Adrenal gland (tissue), 19 donors: ENCODE results near the gene ACSL5. TPM values are rescaled to one million over a fixed set of nuclear protein-coding genes. Genes with fewer than 3 reads are reported as not detected.

Experiments
- DNase-seq, 7 donors: peaks; one replicate each; pipeline ENCODE4 v3.0.0-alpha.2; 2019 to 2020
- H3K27ac ChIP-seq, 5 donors: fragments of 200-600 bp; sonication (generic) in 4 of 5; 1 replicate in 3 of 5; 2 replicates in 2 of 5; pipeline versions ENCODE4 v1.5.1 to v1.8.0; 2016 to 2020; ENCODE audit warnings: mild to moderate bottlenecking in 1 of 5
- H3K27me3 ChIP-seq: fragments of 200-600 bp; 2 replicates; pipeline ENCODE4 v1.8.0; 2021
- H3K36me3 ChIP-seq, 2 donors: fragments of 200-600 bp; replicated peaks in 1 of 2; 1 replicate in 1 of 2; 2 replicates in 1 of 2; pipeline versions ENCODE4 v1.5.1 to v1.8.0; 2018 to 2022
- H3K4me1 ChIP-seq, 2 donors: fragments of 200-600 bp; replicated peaks in 1 of 2; 1 replicate in 1 of 2; 2 replicates in 1 of 2; pipeline versions ENCODE4 v1.5.1 to v1.8.0; 2018 to 2021
- H3K4me3 ChIP-seq, 4 donors: fragments of 200-600 bp; sonication (generic) in 3 of 4; one replicate each; pipeline ENCODE4 v1.5.1; 2016 to 2018
- H3K9me3 ChIP-seq, 3 donors: fragments of 200-600 bp; sonication (generic) in 1 of 3; replicated peaks in 1 of 3; 1 replicate in 2 of 3; 2 replicates in 1 of 3; pipeline versions ENCODE4 v1.5.1 to v1.8.0; 2016 to 2021
- CTCF ChIP-seq, 6 experiments: fragments of 450-650 bp in 4 of 6; fragments of 200-600 bp in 2 of 6; sonication (generic) in 1 of 6; IDR thresholded peaks; 1 replicate in 5 of 6; 2 replicates in 1 of 6; pipeline versions ENCODE4 v1.5.1 to v1.8.0; 2016 to 2021; ENCODE audit warnings: antibody characterized with exemption in 6 of 6, mild to moderate bottlenecking in 2 of 6, moderate library complexity in 1 of 6
- POLR2A ChIP-seq, 2 donors: fragments of 450-650 bp; IDR thresholded peaks; one replicate each; pipeline ENCODE4 v1.6.1; 2017; ENCODE audit warnings: antibody characterized with exemption in 2 of 2, mild to moderate bottlenecking in 2 of 2, moderate library complexity in 1 of 2
- WGBS, 4 donors: extraction: QIAGEN DNeasy Blood & Tissue Kit in 2 of 4; methylation state at CpG; one replicate each; pipeline versions ENCODE4 v1.1.5 to v1.1.7; 2013 to 2017; 5-methylcytosine and 5-hydroxymethylcytosine counted together
- intact Hi-C, 2 donors: fragments of 100-400 bp; cut with DNase I; formaldehyde crosslinking; loops; one replicate each; pipeline versions ENCODE4 v1.14.1 to v1.15.0; 2022 to 2023
- long read RNA-seq, 10 donors: library from polyadenylated mRNA in 3 of 10; unstranded in 2 of 10; stranded (forward) in 1 of 10; transcript quantifications; one replicate each; pipeline ENCODE4 v2.0.0 and lab custom pipeline, GENCODE V29; 2021 to 2026
- polyA plus RNA-seq, 3 donors: library from polyadenylated mRNA; stranded (reverse); fragments of 200-250 nt in 2 of 3; fragments of 350-450 nt in 1 of 3; fragmentation: Illumina TruSeq in 1 of 3; extraction: RNeasy Lipid Tissue Mini Kit (QIAGEN cat#74804) in 1 of 3; gene quantifications; one replicate each; pipeline ENCODE4 v1.2.3, GENCODE V29; 2013 to 2014
- total RNA-seq, 9 donors: library from RNA; depleted of rRNA in 4 of 9; stranded (reverse); fragments of >200 nt in 4 of 9; fragments of 120-200 nt in 1 of 9; fragmentation: NEBNext Ultra II Directional in 1 of 9; extraction: Animal tissue kit (Norgen Biotek cat#: 25700) in 1 of 9; gene quantifications; one replicate each; pipeline versions ENCODE4 v1.1.0 to v1.2.4, GENCODE V29; 2013 to 2023
- donor health status: healthy with polysubstance abuse.
- donor health status: Bipolar disorder and iron deficiency.
- donor health status: DM: yes; HTN: yes; CAD: no.
- donor health status: DM: no; HTN: no; CAD: no.
- donor health status: DM: no; HTN: no; CAD: no.
- donor health status: DM: yes; HTN: yes; CAD: no.

The ACSL5 gene
- total RNA-seq (1 to 10 TPM; 2.1 to 8.6 (median 6.2) TPM), polyA plus RNA-seq (1 to 10 TPM; 4.9 to 7.5 (median 7.4) TPM)
- long read RNA-seq, donor 1, result 0 reads
- long read RNA-seq, donor 2, result 0 reads
- long read RNA-seq, donor 3, result 0 reads
- long read RNA-seq, donor 4, partial matches to known transcripts, result 2 of 3 reads
- long read RNA-seq, donor 4, other reads (novel, unspliced or antisense), result 0 of 3 reads
- long read RNA-seq, donor 5, transcript ACSL5-203 (21 exons, 3,353 nt), result major isoform, 8 of 12 reads
- long read RNA-seq, donor 5, partial matches to known transcripts, result 2 of 12 reads
- long read RNA-seq, donor 5, other reads (novel, unspliced or antisense), result 1 of 12 reads
- long read RNA-seq, donor 6, partial matches to known transcripts, result 2 of 6 reads
- long read RNA-seq, donor 6, other reads (novel, unspliced or antisense), result 2 of 6 reads
- long read RNA-seq, donor 7, result 0 reads
- long read RNA-seq, donor 8, result 0 reads
- long read RNA-seq, donor 9, result 0 reads
- long read RNA-seq, donor 10, result 0 reads

GRCh38 chr10:112373912-112374338, at the start of gene ACSL5:
ACSL5 (plus strand) TSS chr10:112374116; CDS start chr10:112394947, 20,831 bp downstream.
- Histone ChIP-seq H3K9me3 (no peaks in the 10 kb centered on the region), H3K27me3 (no peaks in the 10 kb centered on the region), H3K27ac (no peak within 1 kb of the TSS), H3K36me3 (no peaks in the 10 kb centered on the region), H3K4me3 (no peak within 1 kb of the TSS), H3K4me1 (peaks cover 9 to 18% of the 10 kb centered on the region in 2 donors)
- 86 to 94% (median 91%) methylated on average over 4 of the region's 4 CpGs for WGBS, 4 donors
- TF ChIP-seq POLR2A (IDR thresholded peaks at IDR 0.05), result no peak
- TF ChIP-seq CTCF (IDR thresholded peaks at IDR 0.05), result no peak
- intact Hi-C loops, result no loop called here
- DNase-seq, result no peak

GRCh38 chr10:112327678-112328077, 46.2 kb upstream of the ACSL5 start:
- Histone ChIP-seq H3K4me3 (no peak overlapping the region), H3K27ac (no peak overlapping the region), H3K27me3 (no peaks in the 10 kb centered on the region), H3K36me3 (no peaks in the 10 kb centered on the region), H3K4me1 (no peaks in the 10 kb centered on the region), H3K9me3 (no peaks in the 10 kb centered on the region)
- 82 to 88% (median 82%) methylated on average over 3 of the region's 3 CpGs for WGBS, 4 donors
- TF ChIP-seq CTCF (IDR thresholded peaks at IDR 0.05) (no peak), POLR2A (IDR thresholded peaks at IDR 0.05) (no peak)
- intact Hi-C loops, result no loop called here
- DNase-seq, result no peak

- no peaks in the 10 kb centered on the region for H3K4me1 ChIP-seq
- intact Hi-C loops, result loop anchor here in 1 of 2 donors (10.0 kb wide), 1 partner anchor 95 kb away; no protein-coding TSS in a partner anchor
- H3K27ac ChIP-seq, result no peak overlapping the region
- no peaks in the 10 kb centered on the region for H3K36me3 ChIP-seq
- no peak for DNase-seq
- H3K4me3 ChIP-seq, result no peak overlapping the region
- no peaks in the 10 kb centered on the region for H3K27me3 ChIP-seq
- no peak for TF ChIP-seq POLR2A (IDR thresholded peaks at IDR 0.05)
- TF ChIP-seq CTCF (IDR thresholded peaks at IDR 0.05), result no peak
- no peaks in the 10 kb centered on the region for H3K9me3 ChIP-seq
- WGBS, 4 donors, result 57 to 66% (median 61%) methylated on average over 4 of the region's 4 CpGs
These were observed 43.8 kb upstream of the ACSL5 start for GRCh38 chr10:112330162-112330561.

GRCh38 chr10:112330607-112331160, 43.2 kb upstream of the ACSL5 start:
- no peaks in the 10 kb centered on the region for H3K27me3 ChIP-seq
- no peak for DNase-seq

More at GRCh38 chr10:112330607-112331160, 43.2 kb upstream of the ACSL5 start:
- no peak overlapping the region for H3K4me3 ChIP-seq
- H3K9me3 ChIP-seq, result no peaks in the 10 kb centered on the region
- no peaks in the 10 kb centered on the region for H3K4me1 ChIP-seq
- H3K27ac ChIP-seq, result no peak overlapping the region
- intact Hi-C loops, result loop anchor here in 1 of 2 donors (10.0 kb wide), 1 partner anchor 94 kb away; no protein-coding TSS in a partner anchor
- 73 to 88% (median 84%) methylated on average over 1 of the region's 1 CpG for WGBS, 4 donors
- no peaks in the 10 kb centered on the region for H3K36me3 ChIP-seq
- TF ChIP-seq POLR2A (IDR thresholded peaks at IDR 0.05) (no peak), CTCF (IDR thresholded peaks at IDR 0.05) (no peak)
